GM18526 (cell line): ENCODE results near the gene SLC6A4.

ENCODE experiments used
- POLR2A ChIP-seq: IDR thresholded peaks from 3 replicates; pipeline ENCODE4 v1.6.1; 2011; ENCODE audit not compliant: insufficient read length; ENCODE audit errors: extremely low read depth

The SLC6A4 gene

GRCh38 chr17:30232015-30232823 is 3.3 kb downstream of the SLC6A4 start:
- no peak for TF ChIP-seq POLR2A

DNA sequence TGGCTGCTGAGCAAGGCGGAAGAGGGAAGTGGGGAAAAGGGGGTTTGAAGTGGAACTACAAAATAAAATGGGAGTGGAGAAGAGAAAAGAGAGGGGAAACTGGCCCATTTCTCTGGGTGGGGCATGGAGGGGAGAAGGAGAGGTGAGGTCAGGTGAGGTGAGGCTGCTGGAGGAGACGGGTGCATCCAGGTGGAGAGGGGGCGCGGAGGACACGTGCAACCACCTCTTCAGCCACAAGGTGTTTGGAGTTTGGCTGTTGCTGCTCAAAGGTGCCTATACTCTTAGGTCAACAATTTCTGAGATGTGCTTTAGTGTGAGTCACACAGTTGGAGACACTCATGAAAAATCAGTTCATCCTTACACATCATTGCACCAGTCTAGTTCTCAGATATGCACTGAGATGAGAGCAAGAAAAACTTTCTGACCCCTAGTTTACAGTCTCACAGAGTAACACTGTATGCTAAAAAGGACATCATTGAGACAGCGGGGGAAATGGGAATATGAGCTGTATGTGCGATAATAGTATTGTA is 4.8 kb downstream of the SLC6A4 start:
- TF ChIP-seq POLR2A, result no peak

DNA sequence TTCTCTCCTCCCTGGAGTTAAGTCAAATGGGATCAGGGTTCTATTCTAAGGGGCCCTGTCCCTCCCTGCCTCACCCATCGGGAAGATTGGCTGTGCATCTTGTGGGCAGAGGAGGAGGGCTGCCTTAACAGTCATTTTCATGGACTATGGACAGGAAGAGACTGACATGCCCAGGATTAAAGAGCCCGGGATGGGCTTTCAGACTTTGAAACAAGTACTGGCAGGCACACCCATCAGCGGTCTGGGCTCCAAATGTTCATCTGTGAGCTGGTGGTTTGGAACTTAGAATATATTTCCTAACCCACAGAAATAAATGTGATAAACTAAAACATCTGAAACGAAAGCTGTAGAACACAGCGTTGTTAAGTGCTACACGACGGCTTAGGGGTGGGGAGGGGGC is 6.5 kb downstream of the SLC6A4 start:
- TF ChIP-seq POLR2A, result no peak

DNA sequence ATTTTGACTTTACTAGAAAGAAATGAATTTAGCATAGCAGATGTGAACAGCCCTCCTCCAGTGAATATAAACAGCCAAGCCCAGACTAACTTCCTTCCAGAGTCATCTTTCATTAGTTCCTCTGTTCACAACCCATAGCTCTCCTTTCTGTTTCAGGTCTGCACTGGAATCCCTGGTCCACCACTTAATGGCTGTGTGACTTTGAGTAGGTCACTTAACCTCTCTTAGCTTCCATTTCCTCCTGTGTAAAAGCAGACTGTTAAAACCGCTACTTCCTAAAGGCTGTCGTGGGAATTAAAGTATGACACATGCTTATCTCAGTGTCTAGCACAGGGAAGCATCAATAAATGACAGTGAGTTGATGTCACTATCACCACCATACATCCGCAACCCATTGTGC is 7.5 kb downstream of the SLC6A4 start:
- no peak for TF ChIP-seq POLR2A

DNA sequence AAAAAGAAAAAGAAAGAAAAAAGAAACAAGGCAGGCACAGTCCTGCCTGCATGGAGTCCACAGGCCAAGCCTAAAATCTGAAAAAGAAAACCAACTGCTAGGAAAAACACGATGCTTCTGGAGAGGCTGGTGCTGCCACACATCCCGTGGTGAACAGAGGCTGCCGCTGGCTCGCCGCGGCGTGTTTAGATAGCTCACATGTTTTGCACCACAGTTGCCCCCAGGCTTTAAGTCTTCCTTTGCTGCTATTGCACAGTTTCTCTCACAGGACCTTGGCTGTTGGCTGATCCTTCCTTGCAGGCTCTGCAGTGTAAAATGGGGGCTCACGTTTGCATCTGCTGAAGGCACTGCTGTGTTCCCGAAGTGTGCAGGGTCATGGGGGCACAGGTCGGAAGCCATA is 8.6 kb downstream of the SLC6A4 start:
- TF ChIP-seq POLR2A, result no peak

DNA sequence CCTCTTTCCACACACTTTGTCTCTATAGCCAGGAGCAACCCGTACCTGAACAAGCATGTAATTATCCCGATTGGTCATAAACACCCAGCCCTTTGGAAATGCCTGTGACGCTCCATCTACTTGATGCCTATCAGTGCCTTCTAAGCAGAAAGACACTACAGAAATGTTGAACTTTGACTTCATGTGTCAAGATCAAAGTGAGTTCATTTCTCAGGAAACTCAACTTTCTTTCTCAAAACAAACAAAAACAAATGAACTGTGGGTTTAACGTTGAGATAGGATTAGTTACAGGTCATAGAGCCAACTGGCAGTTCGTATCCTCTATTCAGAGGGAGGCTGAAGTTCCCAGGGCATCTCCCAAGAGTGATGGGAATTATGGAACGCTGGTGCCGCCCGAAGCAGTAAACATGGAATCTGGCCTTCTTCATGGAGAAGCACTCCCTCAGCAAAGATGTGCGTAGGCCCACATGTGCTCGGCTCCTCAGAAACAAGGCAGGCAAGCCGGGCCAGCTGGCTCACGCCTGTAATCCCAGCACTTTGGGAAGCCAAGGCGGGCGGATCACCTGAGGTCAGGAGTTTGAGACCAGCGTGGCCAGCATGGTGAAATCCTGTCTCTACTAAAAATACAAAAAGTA is 9.5 kb downstream of the SLC6A4 start:
- TF ChIP-seq POLR2A, result no peak

DNA sequence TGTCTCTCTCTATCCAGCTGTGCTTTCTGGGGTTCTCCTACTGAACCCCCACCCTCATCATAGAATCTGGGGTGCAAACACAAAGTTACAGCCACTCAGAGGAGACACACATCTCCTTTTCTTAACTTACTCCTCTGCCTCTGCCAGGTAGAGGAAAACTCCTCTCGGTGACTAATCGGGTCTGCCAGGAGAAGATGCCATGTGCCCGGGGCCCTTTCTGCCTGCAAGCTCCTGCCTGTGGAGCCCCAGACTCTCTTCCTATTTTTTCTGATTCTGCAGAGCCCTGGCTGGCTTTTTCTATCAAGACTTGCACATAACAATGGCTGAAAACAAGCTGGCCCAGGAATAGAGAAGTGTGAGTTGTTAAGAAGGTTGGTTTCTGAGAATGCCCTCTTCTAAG is 10.4 kb downstream of the SLC6A4 start:
- TF ChIP-seq POLR2A, result no peak

DNA sequence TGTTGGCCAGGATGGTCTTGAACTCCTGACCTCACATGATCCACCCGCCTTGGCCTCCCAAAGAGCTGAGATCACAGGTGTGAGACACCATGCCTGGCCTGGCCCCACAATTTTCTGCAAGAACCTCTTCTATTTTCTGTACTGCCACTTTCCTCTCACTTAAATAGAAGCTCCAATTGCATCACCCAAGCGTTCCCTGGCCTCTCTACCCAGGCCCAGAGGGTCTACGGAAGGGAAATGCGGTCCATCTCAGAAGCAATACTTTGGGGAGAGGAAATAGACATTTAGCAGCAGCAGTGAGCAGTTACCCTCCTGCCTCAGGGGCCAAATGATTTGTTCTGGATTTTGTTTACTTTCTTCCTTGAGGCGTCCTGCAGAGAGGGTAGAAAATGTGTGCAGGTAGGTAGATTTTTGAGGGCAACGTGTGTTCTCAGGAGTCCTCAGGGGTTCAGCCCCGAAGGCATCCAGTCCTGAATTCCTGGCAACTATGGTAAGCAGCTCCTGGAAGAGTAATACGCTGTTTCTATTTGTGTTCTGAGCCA is 11.0 kb downstream of the SLC6A4 start:
- no peak for TF ChIP-seq POLR2A

GRCh38 chr17:30222721-30223175 is 12.7 kb downstream of the SLC6A4 start:
- TF ChIP-seq POLR2A, result no peak

GRCh38 chr17:30222251-30222650 is 13.2 kb downstream of the SLC6A4 start:
- no peak for TF ChIP-seq POLR2A

GRCh38 chr17:30221346-30221745 is 14.2 kb downstream of the SLC6A4 start:
- no peak for TF ChIP-seq POLR2A

- TF ChIP-seq POLR2A, result no peak
These were observed 15.1 kb downstream of the SLC6A4 start for GRCh38 chr17:30220414-30220813.

DNA sequence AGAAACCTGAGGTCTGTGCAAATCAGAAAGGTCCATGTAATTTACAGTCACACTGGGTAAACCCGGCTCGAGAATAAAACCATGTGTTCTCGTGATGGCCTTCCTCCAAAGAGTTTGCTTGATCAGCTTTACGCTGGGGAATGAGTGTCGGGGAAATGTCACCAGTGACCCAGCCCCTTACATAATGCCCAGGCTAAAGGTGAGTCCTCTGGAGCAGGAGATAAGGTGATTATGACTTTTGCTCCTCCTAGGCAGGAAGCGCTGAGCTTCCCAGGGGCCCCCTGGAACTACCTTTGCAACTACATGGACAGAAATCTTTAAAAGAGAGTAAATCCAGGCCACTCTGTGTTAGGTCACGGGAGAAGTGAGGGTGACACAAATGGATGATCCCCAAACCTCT is 15.7 kb downstream of the SLC6A4 start:
- no peak for TF ChIP-seq POLR2A

DNA sequence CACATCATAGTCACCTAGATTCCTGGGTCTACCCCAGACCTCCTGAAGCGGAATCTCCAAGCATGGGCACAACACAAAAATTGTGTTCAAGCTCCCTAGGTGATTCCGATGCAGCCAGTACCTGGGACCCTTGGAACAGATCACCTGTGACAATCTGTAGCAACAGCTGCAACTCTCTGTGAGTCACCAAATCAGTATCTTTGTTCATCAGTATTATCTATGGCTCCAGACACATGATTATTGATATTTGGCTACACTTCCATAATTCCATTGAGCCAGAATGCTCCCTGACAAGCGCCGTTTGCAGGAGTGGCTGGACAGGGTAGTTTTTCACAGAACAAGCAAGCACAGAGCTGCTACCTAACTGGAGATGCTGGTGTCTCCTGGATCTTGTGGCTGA is 16.2 kb downstream of the SLC6A4 start:
- TF ChIP-seq POLR2A, result no peak

- no peak for TF ChIP-seq POLR2A
These were observed 16.7 kb downstream of the SLC6A4 start for GRCh38 chr17:30218799-30219198.

DNA sequence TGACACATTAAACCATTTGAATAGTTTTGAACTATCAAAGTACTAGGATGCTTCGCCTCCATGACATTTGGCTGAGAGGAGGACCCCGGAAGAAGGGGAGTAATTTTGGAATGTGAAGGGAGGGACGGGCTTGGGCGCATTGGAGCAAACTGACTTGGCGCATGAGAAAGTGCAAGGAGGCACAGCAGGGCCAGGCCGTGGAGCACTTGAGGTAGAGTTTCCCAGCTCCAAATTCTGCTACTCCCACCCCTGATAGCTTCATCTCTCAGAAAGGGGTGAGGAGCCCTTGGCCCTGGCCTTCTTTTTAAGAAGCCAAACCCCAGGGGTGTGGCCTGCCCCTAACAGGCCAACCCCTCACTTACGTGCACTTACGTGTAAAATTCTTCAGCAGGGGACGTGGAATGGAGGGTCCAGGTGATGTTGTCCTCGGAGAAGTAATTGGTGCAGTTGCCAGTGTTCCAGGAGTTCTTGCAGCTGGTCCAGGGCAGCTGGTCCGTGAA is 17.7 kb downstream of the SLC6A4 start:
- TF ChIP-seq POLR2A, result no peak
